HepG2 (cell line): ENCODE results near the gene RLN3. TPM values are rescaled to one million over a fixed set of nuclear protein-coding genes. Genes with fewer than 3 reads are reported as not detected.
A peak's percentile ranks its signal among the peaks of the same experiment; 100 is the strongest.

Experiments used
- ELF3 ChIP-seq: IDR thresholded peaks from 2 replicates; pipeline ENCODE4 v1.6.1; 2016; ENCODE audit warnings: missing genetic modification reagents, missing compliant biosample characterization
- FOXP1 ChIP-seq, 2 experiments: fragments of 450-650 bp in 1 of 2; IDR thresholded peaks; 2 replicates each; pipeline ENCODE4 v1.6.1; 2017 to 2018; ENCODE audit warnings: antibody characterized with exemption in 1 of 2
- MIER2 ChIP-seq: IDR thresholded peaks from 2 replicates; pipeline ENCODE4 v1.6.1; 2016; ENCODE audit warnings: missing biosample characterization, missing genetic modification reagents
- MIXL1 ChIP-seq: IDR thresholded peaks from 2 replicates; pipeline ENCODE4 v1.6.1; 2016
- NFRKB ChIP-seq: fragments of 450-650 bp; IDR thresholded peaks from 2 replicates; pipeline ENCODE4 v1.6.1; 2017
- NR2C2 ChIP-seq: sonication (generic); formaldehyde crosslinking; IDR thresholded peaks from 2 replicates; pipeline ENCODE4 v1.4.0; 2020; ENCODE audit warnings: missing genetic modification reagents, mild to moderate bottlenecking, moderate library complexity, borderline replicate concordance
- PAXIP1 ChIP-seq: sonication (generic); formaldehyde crosslinking; conservative IDR thresholded peaks from 2 replicates; pipeline ENCODE4 v1.4.0; 2020; ENCODE audit warnings: mild to moderate bottlenecking, missing genetic modification reagents, moderate library complexity
- REPIN1 ChIP-seq: sonication (generic); formaldehyde crosslinking; IDR thresholded peaks from 2 replicates; pipeline ENCODE4 v1.8.0; 2022; ENCODE audit warnings: missing genetic modification reagents, low read depth, mild to moderate bottlenecking, borderline replicate concordance
- SATB2 ChIP-seq: sonication (generic); formaldehyde crosslinking; IDR thresholded peaks from 2 replicates; pipeline ENCODE4 v1.5.0; 2020; ENCODE audit warnings: missing genetic modification reagents
- SIN3A ChIP-seq: IDR thresholded peaks from 2 replicates; pipeline ENCODE4 v1.6.1; 2011; ENCODE audit warnings: low read depth, mild to moderate bottlenecking, control low read depth, low read length, borderline replicate concordance
- TBX2 ChIP-seq: sonication (generic); formaldehyde crosslinking; IDR thresholded peaks from 2 replicates; pipeline ENCODE4 v1.5.0; 2020; ENCODE audit warnings: missing genetic modification reagents, mild to moderate bottlenecking, borderline replicate concordance
- TCF7 ChIP-seq: sonication (generic); IDR thresholded peaks from 2 replicates; pipeline ENCODE4 v1.6.1; 2016; ENCODE audit warnings: antibody characterized with exemption, low read depth
- ZNF30 ChIP-seq: sonication (generic); formaldehyde crosslinking; IDR thresholded peaks from 2 replicates; pipeline ENCODE4 v1.5.0; 2020; ENCODE audit warnings: mild to moderate bottlenecking, missing genetic modification reagents
- polyA plus RNA-seq, 8 experiments: library from polyadenylated mRNA; depleted of rRNA in 3 of 8; stranded (reverse) in 7 of 8; unstranded in 1 of 8; fragments of >200 nt; fragmentation: Illumina TruSeq in 4 of 8; extraction: Trizol in 4 of 8; gene quantifications; 2 replicates each; pipeline versions ENCODE4 v1.2.1 to v1.2.3, GENCODE V29; 2011 to 2016; ENCODE audit warnings: low read depth in 4 of 8, missing spikeins in 1 of 8, mixed read lengths in 1 of 8; ENCODE audit not compliant: insufficient read depth in 1 of 8
- total RNA-seq, 5 experiments: library from RNA; depleted of rRNA; stranded (reverse); fragments of >200 nt; fragmentation: Illumina TruSeq; extraction: Trizol; gene quantifications; 2 replicates each; pipeline ENCODE4 v1.2.3, GENCODE V29; 2016; ENCODE audit warnings: low read depth in 1 of 5
- TF ChIP-seq, protein P1 (sequence below): sonication (generic); formaldehyde crosslinking; IDR thresholded peaks from 2 replicates; pipeline ENCODE4 v1.4.0; 2020; ENCODE audit warnings: missing genetic modification reagents, borderline replicate concordance
- TF ChIP-seq, protein P2 (sequence below): sonication (generic); formaldehyde crosslinking; conservative IDR thresholded peaks from 2 replicates; pipeline ENCODE4 v1.8.0; 2022; ENCODE audit warnings: low read depth, missing genetic modification reagents
- TF ChIP-seq, protein P3 (sequence below): sonication (generic); formaldehyde crosslinking; conservative IDR thresholded peaks from 2 replicates; pipeline ENCODE4 v1.4.0; 2020; ENCODE audit warnings: missing genetic modification reagents

RLN3 gene
- total and polyA plus RNA-seq, 2 of the 13 experiments (the other 11 are each of a cell fraction or from before 2014, with no cell fraction given), result not detected

DNA sequence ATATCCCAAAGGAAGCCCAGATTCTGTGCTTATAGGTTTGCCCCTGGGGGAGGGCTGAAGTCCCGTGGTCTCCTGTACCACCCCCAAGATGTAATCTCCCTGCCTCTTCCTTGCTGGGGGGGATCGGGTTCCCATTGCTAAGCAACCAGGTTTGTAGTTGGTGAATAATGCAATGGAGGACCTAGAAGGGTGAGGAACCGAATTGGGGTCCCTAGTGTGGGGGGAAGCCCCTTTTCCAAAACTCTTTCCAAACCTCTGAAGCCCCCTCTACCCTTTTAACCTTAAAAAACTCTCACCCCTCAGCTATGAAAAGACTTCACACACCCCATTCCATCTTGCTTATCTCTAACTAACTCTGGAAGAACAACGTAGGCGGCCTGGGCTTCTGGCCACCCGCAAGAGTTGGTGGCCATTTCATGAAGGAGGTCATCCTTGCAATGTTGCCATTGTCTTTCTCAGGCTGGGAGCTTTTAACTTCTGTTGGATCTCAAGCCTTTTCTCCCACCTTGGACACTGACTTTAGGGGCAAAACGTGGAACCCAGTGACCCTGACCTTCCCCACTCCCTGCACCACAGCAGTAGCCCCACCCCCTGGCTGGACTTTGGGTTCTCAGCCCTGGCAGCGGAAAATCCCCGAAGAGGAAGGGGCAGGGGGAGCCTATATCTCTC, 33.3 kb downstream of the RLN3 start (continued):
- TF ChIP-seq, protein P1, sequence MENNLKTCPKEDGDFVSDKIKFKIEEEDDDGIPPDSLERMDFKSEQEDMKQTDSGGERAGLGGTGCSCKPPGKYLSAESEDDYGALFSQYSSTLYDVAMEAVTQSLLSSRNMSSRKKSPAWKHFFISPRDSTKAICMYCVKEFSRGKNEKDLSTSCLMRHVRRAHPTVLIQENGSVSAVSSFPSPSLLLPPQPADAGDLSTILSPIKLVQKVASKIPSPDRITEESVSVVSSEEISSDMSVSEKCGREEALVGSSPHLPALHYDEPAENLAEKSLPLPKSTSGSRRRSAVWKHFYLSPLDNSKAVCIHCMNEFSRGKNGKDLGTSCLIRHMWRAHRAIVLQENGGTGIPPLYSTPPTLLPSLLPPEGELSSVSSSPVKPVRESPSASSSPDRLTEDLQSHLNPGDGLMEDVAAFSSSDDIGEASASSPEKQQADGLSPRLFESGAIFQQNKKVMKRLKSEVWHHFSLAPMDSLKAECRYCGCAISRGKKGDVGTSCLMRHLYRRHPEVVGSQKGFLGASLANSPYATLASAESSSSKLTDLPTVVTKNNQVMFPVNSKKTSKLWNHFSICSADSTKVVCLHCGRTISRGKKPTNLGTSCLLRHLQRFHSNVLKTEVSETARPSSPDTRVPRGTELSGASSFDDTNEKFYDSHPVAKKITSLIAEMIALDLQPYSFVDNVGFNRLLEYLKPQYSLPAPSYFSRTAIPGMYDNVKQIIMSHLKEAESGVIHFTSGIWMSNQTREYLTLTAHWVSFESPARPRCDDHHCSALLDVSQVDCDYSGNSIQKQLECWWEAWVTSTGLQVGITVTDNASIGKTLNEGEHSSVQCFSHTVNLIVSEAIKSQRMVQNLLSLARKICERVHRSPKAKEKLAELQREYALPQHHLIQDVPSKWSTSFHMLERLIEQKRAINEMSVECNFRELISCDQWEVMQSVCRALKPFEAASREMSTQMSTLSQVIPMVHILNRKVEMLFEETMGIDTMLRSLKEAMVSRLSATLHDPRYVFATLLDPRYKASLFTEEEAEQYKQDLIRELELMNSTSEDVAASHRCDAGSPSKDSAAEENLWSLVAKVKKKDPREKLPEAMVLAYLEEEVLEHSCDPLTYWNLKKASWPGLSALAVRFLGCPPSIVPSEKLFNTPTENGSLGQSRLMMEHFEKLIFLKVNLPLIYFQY, result peak; percentile 44; the same call in 1 of the 2 replicates
- TF ChIP-seq TCF7 (no peak), REPIN1 (CRISPR knock-in tag) (no peak), NFRKB (no peak), FOXP1 (IDR thresholded peaks at IDR 0.05) (no peak), FOXP1 (CRISPR knock-in tag; IDR thresholded peaks at IDR 0.05) (0 out of 2 replicates have a peak, but pooled peaks have one; percentile 10), ELF3 (CRISPR knock-in tag) (peak; percentile 49; the same call in 1 of the 2 replicates), TBX2 (CRISPR knock-in tag) (peak; percentile 55), SIN3A (peak; percentile 47; the same call in 1 of the 2 replicates), ZNF30 (CRISPR knock-in tag) (no peak), PAXIP1 (CRISPR knock-in tag) (peak; percentile 92), NR2C2 (CRISPR knock-in tag) (peak; percentile 78), MIER2 (no peak), MIXL1 (CRISPR knock-in tag) (0 out of 2 replicates have a peak, but pooled peaks have one; percentile 23), SATB2 (CRISPR knock-in tag) (no peak)
- TF ChIP-seq, protein P2, sequence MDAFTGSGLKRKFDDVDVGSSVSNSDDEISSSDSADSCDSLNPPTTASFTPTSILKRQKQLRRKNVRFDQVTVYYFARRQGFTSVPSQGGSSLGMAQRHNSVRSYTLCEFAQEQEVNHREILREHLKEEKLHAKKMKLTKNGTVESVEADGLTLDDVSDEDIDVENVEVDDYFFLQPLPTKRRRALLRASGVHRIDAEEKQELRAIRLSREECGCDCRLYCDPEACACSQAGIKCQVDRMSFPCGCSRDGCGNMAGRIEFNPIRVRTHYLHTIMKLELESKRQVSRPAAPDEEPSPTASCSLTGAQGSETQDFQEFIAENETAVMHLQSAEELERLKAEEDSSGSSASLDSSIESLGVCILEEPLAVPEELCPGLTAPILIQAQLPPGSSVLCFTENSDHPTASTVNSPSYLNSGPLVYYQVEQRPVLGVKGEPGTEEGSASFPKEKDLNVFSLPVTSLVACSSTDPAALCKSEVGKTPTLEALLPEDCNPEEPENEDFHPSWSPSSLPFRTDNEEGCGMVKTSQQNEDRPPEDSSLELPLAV (CRISPR knock-in tag), result no peak
- TF ChIP-seq, protein P3, sequence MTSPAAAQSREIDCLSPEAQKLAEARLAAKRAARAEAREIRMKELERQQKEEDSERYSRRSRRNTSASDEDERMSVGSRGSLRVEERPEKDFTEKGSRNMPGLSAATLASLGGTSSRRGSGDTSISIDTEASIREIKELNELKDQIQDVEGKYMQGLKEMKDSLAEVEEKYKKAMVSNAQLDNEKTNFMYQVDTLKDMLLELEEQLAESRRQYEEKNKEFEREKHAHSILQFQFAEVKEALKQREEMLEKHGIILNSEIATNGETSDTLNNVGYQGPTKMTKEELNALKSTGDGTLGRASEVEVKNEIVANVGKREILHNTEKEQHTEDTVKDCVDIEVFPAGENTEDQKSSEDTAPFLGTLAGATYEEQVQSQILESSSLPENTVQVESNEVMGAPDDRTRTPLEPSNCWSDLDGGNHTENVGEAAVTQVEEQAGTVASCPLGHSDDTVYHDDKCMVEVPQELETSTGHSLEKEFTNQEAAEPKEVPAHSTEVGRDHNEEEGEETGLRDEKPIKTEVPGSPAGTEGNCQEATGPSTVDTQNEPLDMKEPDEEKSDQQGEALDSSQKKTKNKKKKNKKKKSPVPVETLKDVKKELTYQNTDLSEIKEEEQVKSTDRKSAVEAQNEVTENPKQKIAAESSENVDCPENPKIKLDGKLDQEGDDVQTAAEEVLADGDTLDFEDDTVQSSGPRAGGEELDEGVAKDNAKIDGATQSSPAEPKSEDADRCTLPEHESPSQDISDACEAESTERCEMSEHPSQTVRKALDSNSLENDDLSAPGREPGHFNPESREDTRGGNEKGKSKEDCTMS (CRISPR knock-in tag), result no peak
